Muscle of leg (tissue), 16 donors: Measurements from ENCODE around the gene CRADD. TPM values are rescaled to one million over a fixed set of nuclear protein-coding genes. Genes with fewer than 3 reads are reported as not detected.
"Not testable (repeated sequence)": the region's sequence is repeated elsewhere in the genome, so short reads cannot be mapped to it uniquely, and the experiment has no call there.

Experiments used
- DNase-seq: peaks from one replicate; pipeline ENCODE4 v3.0.0; 2013
- H3K27ac ChIP-seq: one replicate; pipeline ENCODE4 v1.5.1; 2013; ENCODE audit warnings: mild to moderate bottlenecking, low read length, control low read depth
- H3K27me3 ChIP-seq: one replicate; pipeline ENCODE4 v1.6.1; 2013; ENCODE audit warnings: low read length; ENCODE audit not compliant: control insufficient read depth, insufficient read depth
- H3K36me3 ChIP-seq: one replicate; pipeline ENCODE4 v1.6.1; 2013; ENCODE audit warnings: low read length; ENCODE audit not compliant: control insufficient read depth, insufficient read depth
- H3K4me1 ChIP-seq: one replicate; pipeline ENCODE4 v1.6.1; 2013; ENCODE audit warnings: low read length; ENCODE audit not compliant: control insufficient read depth, insufficient read depth
- H3K4me3 ChIP-seq: one replicate; pipeline ENCODE4 v1.5.1; 2013; ENCODE audit warnings: low read length, control low read depth
- H3K9me3 ChIP-seq: replicated peaks from 2 replicates; pipeline ENCODE4 v1.6.1; 2013; ENCODE audit warnings: low read depth, low read length; ENCODE audit not compliant: control insufficient read depth
- WGBS: methylation state at CpG from one replicate; pipeline ENCODE4 v1.1.5; 2013; ENCODE audit warnings: missing lambda C conversion rate; ENCODE audit not compliant: insufficient coverage; 5-methylcytosine and 5-hydroxymethylcytosine counted together
- long read RNA-seq, 11 donors: transcript quantifications; one replicate each; lab custom pipeline, GENCODE V29; 2026
- polyA plus RNA-seq, 8 donors: library from polyadenylated mRNA; unstranded; fragments of 120-200 nt; gene quantifications; one replicate each; pipeline versions ENCODE4 v1.2.1 to v1.2.3, GENCODE V29; 2013; ENCODE audit warnings: inconsistent platforms in 1 of 8, low replicate concordance in 1 of 8; ENCODE audit not compliant: insufficient read length in 8 of 8, insufficient read depth in 1 of 8
- total RNA-seq: library from RNA; stranded (reverse); fragments of 120-200 nt; gene quantifications from one replicate; pipeline ENCODE4 v1.2.4, GENCODE V29; 2013

Gene CRADD
- total RNA-seq, result 13.4 TPM
- 10 to 100 TPM in 6 of 8 donors, 1 to 10 TPM in 2; 9.1 to 15.2 (median 12.5) TPM for polyA plus RNA-seq
- long read RNA-seq, donor 1, partial matches to known transcripts, result 0 of 3 reads
- long read RNA-seq, donor 1, other reads (novel, unspliced or antisense), result 0 of 3 reads
- long read RNA-seq, donor 2, partial matches to known transcripts, result 0 of 1 reads
- long read RNA-seq, donor 2, other reads (novel, unspliced or antisense), result 0 of 1 reads
- long read RNA-seq, donor 3, partial matches to known transcripts, result 0 of 4 reads
- long read RNA-seq, donor 3, other reads (novel, unspliced or antisense), result 0 of 4 reads
- long read RNA-seq, donor 4, partial matches to known transcripts, result 0 of 4 reads
- long read RNA-seq, donor 4, other reads (novel, unspliced or antisense), result 0 of 4 reads
- long read RNA-seq, donor 5, transcript CRADD-201 (3 exons, 1,169 nt), result major isoform, 14 of 19 reads
- long read RNA-seq, donor 5, partial matches to known transcripts, result 5 of 19 reads
- long read RNA-seq, donor 5, other reads (novel, unspliced or antisense), result 0 of 19 reads
- long read RNA-seq, donor 6, transcript CRADD-201 (3 exons, 1,169 nt), result major isoform, 15 of 15 reads
- long read RNA-seq, donor 6, partial matches to known transcripts, result 0 of 15 reads
- long read RNA-seq, donor 6, other reads (novel, unspliced or antisense), result 0 of 15 reads
- long read RNA-seq, donor 7, transcript CRADD-201 (3 exons, 1,169 nt), result major isoform, 10 of 10 reads
- long read RNA-seq, donor 7, partial matches to known transcripts, result 0 of 10 reads
- long read RNA-seq, donor 7, other reads (novel, unspliced or antisense), result 0 of 10 reads
- long read RNA-seq, donor 8, transcript CRADD-201 (3 exons, 1,169 nt), result major isoform, 11 of 13 reads
- long read RNA-seq, donor 8, partial matches to known transcripts, result 0 of 13 reads
- long read RNA-seq, donor 8, other reads (novel, unspliced or antisense), result 0 of 13 reads
- long read RNA-seq, donor 9, transcript CRADD-201 (3 exons, 1,169 nt), result major isoform, 6 of 15 reads
- long read RNA-seq, donor 9, partial matches to known transcripts, result 8 of 15 reads
- long read RNA-seq, donor 9, other reads (novel, unspliced or antisense), result 0 of 15 reads
- long read RNA-seq, donor 10, transcript CRADD-201 (3 exons, 1,169 nt), result major isoform, 9 of 9 reads
- long read RNA-seq, donor 10, partial matches to known transcripts, result 0 of 9 reads
- long read RNA-seq, donor 10, other reads (novel, unspliced or antisense), result 0 of 9 reads
- long read RNA-seq, donor 11, transcript CRADD-201 (3 exons, 1,169 nt), result major isoform, 7 of 8 reads
- long read RNA-seq, donor 11, partial matches to known transcripts, result 0 of 8 reads
- long read RNA-seq, donor 11, other reads (novel, unspliced or antisense), result 0 of 8 reads

- peak; percentile 100 for DNase-seq
Observed at GRCh38 chr12:93677195-93678064, at the start of gene CRADD. CRADD (plus strand) TSS chr12:93677375.

GRCh38 chr12:93632383-93632782 is 44.8 kb upstream of the CRADD start:
- Histone ChIP-seq H3K27me3 (no peaks in the 10 kb centered on the region), H3K27ac (no peak overlapping the region), H3K9me3 (peaks cover 2% of the 10 kb centered on the region), H3K4me3 (no peak overlapping the region), H3K36me3 (no peaks in the 10 kb centered on the region), H3K4me1 (no peaks in the 10 kb centered on the region)
- no peak for DNase-seq
- 100% methylated on average over 1 of the region's 1 CpG for WGBS

More at GRCh38 chr12:93677195-93678064, at the start of gene CRADD:
- Histone ChIP-seq H3K27ac (peak within 1 kb of the TSS; percentile 100), H3K4me1 (peaks cover 25% of the 10 kb centered on the region), H3K4me3 (peak within 1 kb of the TSS; percentile 87), H3K36me3 (no peaks in the 10 kb centered on the region), H3K9me3 (no peaks in the 10 kb centered on the region), H3K27me3 (peaks cover 4% of the 10 kb centered on the region)
- 0% methylated on average over 26 of the region's 41 CpGs for WGBS

DNA sequence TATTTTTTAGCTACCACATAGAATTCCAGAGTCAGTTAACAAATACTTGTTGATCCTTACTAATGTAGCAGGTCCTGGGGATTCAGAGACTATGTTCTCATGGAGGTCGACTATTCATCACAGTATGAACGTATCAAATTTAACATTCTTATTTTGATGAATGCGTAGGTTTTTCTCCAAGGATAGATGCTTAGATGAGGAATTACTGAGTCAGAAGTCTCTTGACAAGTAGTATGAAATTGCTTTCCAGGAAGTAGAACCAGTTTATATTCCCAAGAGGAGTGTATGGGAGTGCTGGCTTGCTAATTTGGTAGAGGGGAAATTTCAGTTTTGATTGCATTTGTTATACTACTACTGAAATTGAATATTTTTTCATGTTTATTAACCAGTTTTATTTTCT is 42.8 kb upstream of the CRADD start:
- Histone ChIP-seq H3K9me3 (peaks cover 2% of the 10 kb centered on the region), H3K4me1 (no peaks in the 10 kb centered on the region), H3K27ac (no peak overlapping the region), H3K27me3 (peaks cover 3% of the 10 kb centered on the region), H3K4me3 (no peak overlapping the region), H3K36me3 (no peaks in the 10 kb centered on the region)
- no CpG with 5 or more reads among the region's 3 CpGs for WGBS
- DNase-seq, result no peak

GRCh38 chr12:93636708-93637107 is 40.5 kb upstream of the CRADD start:
- WGBS, result no CpG with 5 or more reads among the region's 2 CpGs
- Histone ChIP-seq H3K4me3 (no peak overlapping the region), H3K4me1 (no peaks in the 10 kb centered on the region), H3K27me3 (peaks cover 3% of the 10 kb centered on the region), H3K9me3 (peaks cover 2% of the 10 kb centered on the region), H3K36me3 (no peaks in the 10 kb centered on the region), H3K27ac (no peak overlapping the region)
- no peak for DNase-seq

- DNase-seq, result peak; percentile 51
- Histone ChIP-seq H3K9me3 (no peaks in the 10 kb centered on the region), H3K4me3 (no peak overlapping the region), H3K27ac (no peak overlapping the region), H3K36me3 (no peaks in the 10 kb centered on the region), H3K27me3 (peaks cover 3% of the 10 kb centered on the region), H3K4me1 (no peaks in the 10 kb centered on the region)
- WGBS, result no CpG with 5 or more reads among the region's 2 CpGs
Observed at GRCh38 chr12:93638095-93638494, 39.1 kb upstream of the CRADD start.

- Histone ChIP-seq H3K36me3 (no peaks in the 10 kb centered on the region), H3K27me3 (peaks cover 3% of the 10 kb centered on the region), H3K9me3 (no peaks in the 10 kb centered on the region), H3K4me3 (no peak overlapping the region), H3K27ac (no peak overlapping the region), H3K4me1 (no peaks in the 10 kb centered on the region)
- no CpG with 5 or more reads among the region's 6 CpGs for WGBS
- no peak for DNase-seq
Observed at GRCh38 chr12:93638954-93639353, 38.2 kb upstream of the CRADD start.

DNA sequence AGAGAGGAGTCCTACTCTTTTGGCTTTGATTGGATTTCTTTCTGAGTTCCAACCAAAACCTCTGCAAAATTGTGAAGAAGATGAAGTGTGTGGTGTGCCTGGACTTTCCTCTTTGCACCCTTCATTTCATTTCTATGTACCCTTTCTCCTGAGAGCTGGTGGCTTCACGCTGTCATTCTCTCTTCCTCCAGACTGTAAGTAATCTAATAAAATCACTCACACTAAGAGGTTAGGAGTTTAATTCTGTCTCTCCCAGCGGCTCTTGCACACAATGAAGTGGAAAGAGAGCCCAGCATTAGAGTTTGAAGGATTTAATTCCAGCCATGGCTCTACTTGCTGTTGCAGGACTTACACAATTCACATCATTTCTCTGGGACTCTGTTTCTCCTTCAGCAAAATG is 37.8 kb upstream of the CRADD start:
- no peak overlapping the region for H3K4me3 ChIP-seq
- H3K4me1 ChIP-seq, result no peaks in the 10 kb centered on the region
- peaks cover 3% of the 10 kb centered on the region for H3K27me3 ChIP-seq
- no peak for DNase-seq
- H3K9me3 ChIP-seq, result no peaks in the 10 kb centered on the region
- WGBS, result no CpG with 5 or more reads among the region's 2 CpGs
- H3K27ac ChIP-seq, result no peak overlapping the region
- H3K36me3 ChIP-seq, result no peaks in the 10 kb centered on the region

- H3K27ac ChIP-seq, DNase-seq, H3K9me3 ChIP-seq, H3K36me3 ChIP-seq, H3K27me3 ChIP-seq, H3K4me1 ChIP-seq, H3K4me3 ChIP-seq: not testable (repeated sequence)
- WGBS, result no CpG with 5 or more reads among the region's 26 CpGs
Observed at GRCh38 chr12:93641380-93641779, 35.8 kb upstream of the CRADD start.

- no peak for DNase-seq
- Histone ChIP-seq H3K27me3 (peaks cover 3% of the 10 kb centered on the region), H3K27ac (no peak overlapping the region), H3K4me1 (no peaks in the 10 kb centered on the region), H3K36me3 (no peaks in the 10 kb centered on the region), H3K4me3 (no peak overlapping the region), H3K9me3 (no peaks in the 10 kb centered on the region)
- WGBS, result no CpG with 5 or more reads among the region's 1 CpG
Observed at GRCh38 chr12:93642751-93643150, 34.4 kb upstream of the CRADD start.
